ENCODE results near the gene COQ10A.
A peak's percentile ranks its signal among the peaks of the same experiment; 100 is the strongest.

COQ10A gene

DNA sequence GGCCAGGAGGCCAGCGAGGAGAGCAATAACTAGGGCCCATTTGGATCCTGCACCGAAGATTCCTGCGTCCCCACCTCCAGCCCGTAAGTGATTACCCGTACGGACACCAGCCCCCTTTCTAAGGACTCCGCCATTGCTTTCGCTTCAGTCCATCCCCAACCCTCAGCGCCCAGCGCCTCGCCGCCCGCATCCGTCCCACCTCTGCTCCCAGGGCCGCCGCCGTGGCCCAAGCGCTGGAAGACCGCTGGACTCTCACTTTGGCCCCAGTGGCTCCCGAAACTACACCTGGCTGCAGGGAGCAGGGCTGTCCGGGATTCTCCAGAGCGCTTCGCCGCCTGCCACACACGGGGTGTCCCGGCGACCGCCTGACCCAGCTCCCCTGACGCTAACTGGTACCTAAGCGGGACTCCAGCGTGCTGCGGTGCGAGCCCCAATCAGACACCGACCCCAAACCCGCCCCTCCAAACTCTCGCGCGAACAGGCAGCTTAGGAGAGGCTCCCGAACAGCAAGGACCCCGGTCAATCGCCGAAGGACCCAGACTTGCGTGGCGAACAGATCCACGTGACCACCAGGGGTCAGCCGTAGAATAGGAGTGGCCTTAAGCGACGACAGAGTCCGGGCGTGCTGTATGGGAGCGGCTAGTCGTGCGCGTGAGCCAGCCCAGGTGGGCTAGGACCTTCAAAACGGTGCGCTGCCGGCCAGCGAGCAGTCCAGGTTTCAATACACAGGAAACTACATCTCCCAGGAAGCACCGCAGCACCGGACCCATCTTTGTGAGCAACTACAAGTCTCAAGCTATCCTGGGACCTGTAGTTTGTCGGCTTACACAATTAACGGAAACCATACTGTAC lies 49.1 kb downstream of the COQ10A start, which contains the start of gene CNPY2:
Gene CNPY2 (minus strand): TSS at position 367 of the 852 bp plus-strand sequence. CDS start 771 bp downstream, outside the sequence.
- DNase-seq (ENCODE audit: low spot score): peak; percentile 97

DNA sequence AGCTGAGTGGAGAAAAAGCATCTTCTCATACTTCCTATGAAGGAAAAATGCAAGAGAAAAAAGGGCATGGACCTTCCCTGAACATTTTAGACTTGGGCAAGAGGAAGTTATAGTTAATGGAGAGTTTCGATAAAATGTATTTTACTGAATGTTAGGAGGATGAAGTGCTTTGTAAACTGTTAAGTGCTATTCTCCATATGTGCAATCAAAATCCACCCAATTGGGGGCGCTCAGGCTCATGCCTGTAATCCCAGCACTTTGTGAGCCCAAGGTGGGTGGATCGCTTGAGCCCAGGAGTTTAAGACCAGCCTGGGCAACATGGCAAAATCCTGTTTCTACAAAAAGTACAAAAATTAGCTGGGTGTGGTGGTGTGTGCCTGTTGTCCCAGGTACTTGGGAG lies 50.9 kb downstream of the COQ10A start:
- no peak for DNase-seq (ENCODE audit: low spot score)

Data from pons (tissue), 1 donor.